AG10803 (cell line): ENCODE measurements around the gene POLR3H.

ENCODE experiments used
- DNase-seq: peaks from one replicate; pipeline ENCODE4 v3.0.0; 2010; ENCODE audit warnings: low read depth
- H3K4me3 ChIP-seq: 2 replicates; pipeline ENCODE4 v1.5.1; 2011; ENCODE audit warnings: mild to moderate bottlenecking, low read length, control low read depth
- CTCF ChIP-seq: conservative IDR thresholded peaks from 2 replicates; pipeline ENCODE4 v1.5.1; 2011; ENCODE audit warnings: mild to moderate bottlenecking, low read length, control low read depth, inconsistent platforms

Gene POLR3H

GRCh38 chr22:41523464-41524221 is 20.6 kb downstream of the POLR3H start:
- no peak overlapping the region for H3K4me3 ChIP-seq
- TF ChIP-seq CTCF: no peak
- DNase-seq: peak; percentile 36

GRCh38 chr22:41522813-41523212 is 21.5 kb downstream of the POLR3H start:
- no peak for TF ChIP-seq CTCF
- no peak for DNase-seq
- no peak overlapping the region for H3K4me3 ChIP-seq

- H3K4me3 ChIP-seq: no peak overlapping the region
- no peak for TF ChIP-seq CTCF
- no peak for DNase-seq
These were observed 23.1 kb downstream of the POLR3H start for GRCh38 chr22:41521126-41521525.

GRCh38 chr22:41518048-41518347 is 26.3 kb downstream of the POLR3H start:
- no peak for TF ChIP-seq CTCF
- no peak for DNase-seq

GRCh38 chr22:41517172-41518047 is 26.9 kb downstream of the POLR3H start:
- peak; percentile 91 for TF ChIP-seq CTCF
- DNase-seq: peak; percentile 53
- no peak overlapping the region for H3K4me3 ChIP-seq

More at GRCh38 chr22:41518048-41518347, 26.3 kb downstream of the POLR3H start:
- no peak overlapping the region for H3K4me3 ChIP-seq

- no peak for TF ChIP-seq CTCF
- H3K4me3 ChIP-seq: no peak overlapping the region
- no peak for DNase-seq
These were observed 27.8 kb downstream of the POLR3H start for GRCh38 chr22:41516462-41516861.

- no peak for DNase-seq
- H3K4me3 ChIP-seq: no peak overlapping the region
- no peak for TF ChIP-seq CTCF
These were observed 30.9 kb downstream of the POLR3H start for GRCh38 chr22:41513391-41513790.
